GM21367 (cell line): ENCODE measurements around the gene CRYBB2.
"Not testable (repeated sequence)": the region's sequence is repeated elsewhere in the genome, so short reads cannot be mapped to it uniquely, and the experiment has no call there.

Experiments used
- ATAC-seq: cut with Tn5 transposase; IDR thresholded peaks from one replicate; pipeline ENCODE4 v1.9.1; 2021; ENCODE audit not compliant: unreplicated experiment

The CRYBB2 gene

GRCh38 chr22:25232301-25232700, 12.9 kb downstream of the CRYBB2 start:
- no peak for ATAC-seq

DNA sequence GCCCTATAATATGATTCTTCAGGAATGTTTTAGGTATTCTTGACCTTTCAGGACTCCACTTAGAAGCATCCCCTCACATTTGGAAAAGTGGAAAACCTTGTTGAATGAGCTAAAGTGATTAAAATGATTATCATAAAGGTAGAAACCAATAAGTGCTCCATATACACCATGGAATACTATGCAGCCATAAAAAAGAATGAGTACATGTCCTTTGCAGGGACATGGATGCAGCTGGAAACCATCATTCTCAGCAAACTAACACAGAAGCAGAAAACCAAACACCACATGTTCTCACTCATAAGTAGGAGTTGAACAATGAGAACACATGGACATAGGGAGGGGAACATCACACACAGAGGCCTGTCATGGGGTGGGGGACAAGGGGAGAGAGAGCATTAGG, 14.3 kb downstream of the CRYBB2 start:
- not testable (repeated sequence) for ATAC-seq

DNA sequence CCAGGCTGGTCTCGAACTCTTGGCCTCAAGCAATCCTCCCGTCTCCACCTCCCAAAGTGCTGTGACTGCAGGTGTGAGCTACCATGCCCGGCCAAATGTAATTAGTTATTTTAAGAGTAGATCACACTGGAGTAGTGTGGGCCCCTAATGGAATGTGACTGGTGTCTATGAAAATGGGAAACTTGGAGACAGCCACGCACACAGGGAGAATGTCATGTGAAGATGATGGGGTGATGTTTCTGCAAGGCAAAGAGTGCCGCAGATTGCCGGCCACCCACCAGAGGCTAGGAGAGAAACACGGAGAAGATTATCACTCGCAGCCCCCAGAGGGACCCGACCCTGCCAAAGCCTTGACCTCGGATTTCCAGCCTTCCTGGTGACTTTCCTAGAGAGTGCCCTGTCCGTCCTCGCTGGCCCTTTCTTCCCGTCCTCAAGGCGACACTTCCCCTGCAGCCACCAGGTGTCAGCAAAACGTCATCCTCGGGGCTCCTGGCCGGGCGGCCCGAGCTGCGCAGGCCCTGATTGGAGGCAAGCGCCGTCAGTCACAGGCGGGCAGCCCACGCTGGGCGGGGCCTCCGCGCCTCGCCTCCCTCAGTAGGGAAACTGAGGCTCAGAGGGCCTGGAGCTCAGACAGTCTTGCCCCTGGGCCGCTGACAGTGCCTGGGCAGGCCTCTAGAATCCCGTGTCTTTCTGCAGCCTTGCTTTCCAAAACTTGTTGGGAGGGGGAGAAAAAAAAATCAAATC, 16.3 kb downstream of the CRYBB2 start:
- no peak for ATAC-seq

DNA sequence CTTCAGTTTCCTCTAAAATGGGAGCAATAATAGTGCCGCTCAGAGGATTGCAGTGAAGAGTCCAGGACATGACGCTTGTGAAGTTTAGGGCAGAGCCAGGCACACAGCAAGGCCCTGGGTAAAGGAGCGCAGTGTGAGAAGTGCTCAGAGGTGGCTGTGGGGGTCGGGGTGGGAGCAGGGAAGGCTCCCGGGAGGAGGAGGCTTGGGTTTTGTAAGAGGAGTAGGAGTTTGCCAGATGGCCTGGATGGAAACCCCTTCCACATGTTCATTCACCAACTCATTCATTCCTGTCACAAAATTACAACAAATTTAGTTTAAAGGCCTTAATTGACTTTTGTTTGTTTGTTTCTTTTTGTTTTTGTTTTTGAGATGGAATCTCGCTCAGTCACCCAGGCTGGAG, 17.0 kb downstream of the CRYBB2 start:
- no peak for ATAC-seq

- no peak for ATAC-seq
Measured at GRCh38 chr22:25237503-25237902, 18.1 kb downstream of the CRYBB2 start.

- not testable (repeated sequence) for ATAC-seq
Measured at GRCh38 chr22:25238058-25238457, 18.6 kb downstream of the CRYBB2 start.

- ATAC-seq: not testable (repeated sequence)
Measured at GRCh38 chr22:25255169-25255568, 35.7 kb downstream of the CRYBB2 start.

GRCh38 chr22:25267567-25267966, 48.1 kb downstream of the CRYBB2 start:
- not testable (repeated sequence) for ATAC-seq

- not testable (repeated sequence) for ATAC-seq
Measured at GRCh38 chr22:25268902-25269301, 49.5 kb downstream of the CRYBB2 start.

GRCh38 chr22:25270061-25270460, 50.6 kb downstream of the CRYBB2 start:
- not testable (repeated sequence) for ATAC-seq

- ATAC-seq: not testable (repeated sequence)
Measured at GRCh38 chr22:25273231-25273630, 53.8 kb downstream of the CRYBB2 start.

GRCh38 chr22:25273928-25274327, 54.5 kb downstream of the CRYBB2 start:
- ATAC-seq: not testable (repeated sequence)

DNA sequence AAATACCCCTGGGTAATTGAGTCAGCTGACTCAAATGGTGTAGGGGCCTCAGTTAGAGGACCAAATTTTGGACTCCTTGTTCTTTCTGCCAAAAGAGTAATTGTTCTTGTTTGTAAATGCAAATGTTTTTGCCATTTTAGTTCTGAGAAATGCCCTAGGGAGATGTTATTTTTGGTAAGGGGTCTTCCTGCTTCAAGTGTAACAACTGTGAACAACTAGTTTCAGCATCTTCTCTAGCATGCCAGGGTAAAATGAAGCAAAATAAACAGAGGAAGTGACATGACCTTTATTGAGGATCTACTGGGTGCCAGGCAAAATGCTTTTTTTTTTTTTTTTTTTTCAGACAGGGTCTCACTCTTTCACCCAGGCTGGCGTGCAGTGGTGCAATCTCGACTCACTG, 60.7 kb downstream of the CRYBB2 start:
- ATAC-seq: not testable (repeated sequence)
